HG03521 (cell line): ENCODE measurements around the gene TBX4.
"Not testable (repeated sequence)": the region's sequence is repeated elsewhere in the genome, so short reads cannot be mapped to it uniquely, and the experiment has no call there.

Source experiments
- ATAC-seq: cut with Tn5 transposase; IDR thresholded peaks from one replicate; pipeline ENCODE4 v1.9.1; 2021; ENCODE audit warnings: mild to moderate bottlenecking, moderate library complexity; ENCODE audit not compliant: unreplicated experiment

Gene TBX4

GRCh38 chr17:61496174-61496956 lies 44.1 kb downstream of the TBX4 start:
- no peak for ATAC-seq

- ATAC-seq: no peak
Observed at GRCh38 chr17:61496957-61497653, 44.9 kb downstream of the TBX4 start.

GRCh38 chr17:61498042-61498994 lies 46.1 kb downstream of the TBX4 start:
- no peak for ATAC-seq

- no peak for ATAC-seq
Observed at GRCh38 chr17:61499632-61500031, 47.4 kb downstream of the TBX4 start.

GRCh38 chr17:61500287-61500686 lies 48.1 kb downstream of the TBX4 start:
- no peak for ATAC-seq

- ATAC-seq: no peak
Observed at GRCh38 chr17:61502292-61502691, 50.1 kb downstream of the TBX4 start.

GRCh38 chr17:61503961-61504360 lies 51.7 kb downstream of the TBX4 start:
- ATAC-seq: no peak

GRCh38 chr17:61504697-61505096 lies 52.5 kb downstream of the TBX4 start:
- no peak for ATAC-seq

- ATAC-seq: no peak
Observed at GRCh38 chr17:61505846-61506627, 53.8 kb downstream of the TBX4 start.

GRCh38 chr17:61507383-61508066 lies 55.3 kb downstream of the TBX4 start:
- no peak for ATAC-seq

GRCh38 chr17:61508912-61509311 lies 56.7 kb downstream of the TBX4 start:
- ATAC-seq: no peak

- not testable (repeated sequence) for ATAC-seq
Observed at GRCh38 chr17:61509454-61509853, 57.2 kb downstream of the TBX4 start.

- ATAC-seq: no peak
Observed at GRCh38 chr17:61510237-61510636, 58.0 kb downstream of the TBX4 start.

- no peak for ATAC-seq
Observed at GRCh38 chr17:61510991-61511390, 58.8 kb downstream of the TBX4 start.

GRCh38 chr17:61511480-61512182 lies 59.4 kb downstream of the TBX4 start:
- no peak for ATAC-seq

- no peak for ATAC-seq
Observed at GRCh38 chr17:61514491-61514890, 62.3 kb downstream of the TBX4 start.

- ATAC-seq: no peak
Observed at GRCh38 chr17:61517265-61517664, 65.0 kb downstream of the TBX4 start.

- ATAC-seq: no peak
Observed at GRCh38 chr17:61517843-61518606, 65.8 kb downstream of the TBX4 start.

GRCh38 chr17:61519139-61519538 lies 66.9 kb downstream of the TBX4 start:
- no peak for ATAC-seq
